Esophagus squamous epithelium (tissue), 5 donors: ENCODE data around the gene LRP5. TPM values are rescaled to one million over a fixed set of nuclear protein-coding genes. Genes with fewer than 3 reads are reported as not detected.

Experiments used
- DNase-seq: peaks from one replicate; lab custom pipeline; 2025; lab: John Stamatoyannopoulos, UW
- H3K27ac ChIP-seq, 4 donors: fragments of 200-600 bp; sonication (generic); one replicate each; pipeline ENCODE4 v1.5.1; 2016 to 2019; ENCODE audit warnings: mild to moderate bottlenecking in 1 of 4
- H3K27me3 ChIP-seq, 4 donors: fragments of 200-600 bp; sonication (generic); 1 replicate in 3 of 4; 2 replicates in 1 of 4; pipeline versions ENCODE4 v1.5.1 to v1.6.0; 2017 to 2021; ENCODE audit warnings: antibody characterized with exemption in 1 of 4
- H3K36me3 ChIP-seq, 3 donors: fragments of 200-600 bp; sonication (generic); one replicate each; pipeline ENCODE4 v1.5.1; 2016 to 2019
- H3K4me1 ChIP-seq, 3 donors: fragments of 200-600 bp; sonication (generic); one replicate each; pipeline ENCODE4 v1.5.1; 2017 to 2019
- H3K4me3 ChIP-seq, 4 donors: fragments of 200-600 bp; sonication (generic); 1 replicate in 3 of 4; 2 replicates in 1 of 4; pipeline ENCODE4 v1.5.1; 2016 to 2019; ENCODE audit warnings: mild to moderate bottlenecking in 2 of 4, moderate library complexity in 1 of 4
- H3K9me3 ChIP-seq, 3 donors: fragments of 200-600 bp; sonication (generic); one replicate each; pipeline ENCODE4 v1.5.1; 2016 to 2019
- CTCF ChIP-seq, 6 experiments: fragments of 450-650 bp in 4 of 6; fragments of 200-600 bp in 2 of 6; sonication (generic) in 2 of 6; IDR thresholded peaks; one replicate each; pipeline ENCODE4 v1.5.1; 2016 to 2019; ENCODE audit warnings: antibody characterized with exemption in 6 of 6, mild to moderate bottlenecking in 4 of 6, moderate library complexity in 4 of 6
- POLR2A ChIP-seq, 4 donors: fragments of 450-650 bp; IDR thresholded peaks; one replicate each; pipeline ENCODE4 v1.6.1; 2017; ENCODE audit warnings: antibody characterized with exemption in 4 of 4, mild to moderate bottlenecking in 4 of 4, moderate library complexity in 3 of 4
- WGBS, 2 donors: methylation state at CpG; one replicate each; pipeline ENCODE4 v1.1.5; 2018; 5-methylcytosine and 5-hydroxymethylcytosine counted together
- intact Hi-C: fragments of 100-400 bp; cut with DNase I; formaldehyde crosslinking; loops from one replicate; pipeline ENCODE4 v1.15.0; 2022
- total RNA-seq, 4 donors: library from RNA; depleted of rRNA; stranded (reverse); fragments of >200 nt; gene quantifications; one replicate each; pipeline ENCODE4 v1.1.0, GENCODE V29; 2016
- donor health status: DM: yes; HTN: yes; CAD: no.

Gene LRP5
- total RNA-seq, 4 donors from 2014 or later, result 13.7 to 24.0 (median 20.9) TPM

- Histone ChIP-seq H3K27me3 (no peaks in the 10 kb centered on the region), H3K4me3 (no peak overlapping the region), H3K27ac (no peak overlapping the region), H3K36me3 (no peaks in the 10 kb centered on the region), H3K4me1 (peaks cover 15 to 82% (median 61%) of the 10 kb centered on the region in 3 donors), H3K9me3 (no peaks in the 10 kb centered on the region)
- 44 to 65% methylated on average over 4 of the region's 4 CpGs for WGBS, 2 donors
- intact Hi-C loops, result no loop called here
- no peak for TF ChIP-seq POLR2A (IDR thresholded peaks at IDR 0.05)
- TF ChIP-seq CTCF (IDR thresholded peaks at IDR 0.05), result no peak
- no peak for DNase-seq
Observed at GRCh38 chr11:68333173-68333572, 20.8 kb downstream of the LRP5 start.

GRCh38 chr11:68334923-68335322, 22.5 kb downstream of the LRP5 start:
- intact Hi-C loops, result no loop called here
- no peaks in the 10 kb centered on the region for H3K9me3 ChIP-seq
- H3K36me3 ChIP-seq, result no peaks in the 10 kb centered on the region
- H3K27ac ChIP-seq, result no peak overlapping the region
- no peak overlapping the region for H3K4me3 ChIP-seq
- no peak for DNase-seq
- H3K27me3 ChIP-seq, result no peaks in the 10 kb centered on the region
- WGBS, 2 donors, result 86 to 87% methylated on average over 4 of the region's 4 CpGs
- TF ChIP-seq POLR2A (IDR thresholded peaks at IDR 0.05) (no peak), CTCF (IDR thresholded peaks at IDR 0.05) (no peak)
- peaks cover 20 to 83% (median 56%) of the 10 kb centered on the region in 3 donors for H3K4me1 ChIP-seq

GRCh38 chr11:68335683-68336082, 23.3 kb downstream of the LRP5 start:
- intact Hi-C loops, result no loop called here
- Histone ChIP-seq H3K9me3 (no peaks in the 10 kb centered on the region), H3K27ac (peak overlapping the region in 1 of 4 donors; percentile 88), H3K4me1 (peaks cover 20 to 83% (median 56%) of the 10 kb centered on the region in 3 donors), H3K27me3 (no peaks in the 10 kb centered on the region), H3K36me3 (no peaks in the 10 kb centered on the region), H3K4me3 (no peak overlapping the region)
- 62 to 74% methylated on average over 8 of the region's 8 CpGs for WGBS, 2 donors
- no peak for DNase-seq
- TF ChIP-seq CTCF (IDR thresholded peaks at IDR 0.05), result no peak
- TF ChIP-seq POLR2A (IDR thresholded peaks at IDR 0.05), result no peak

GRCh38 chr11:68336716-68337115, 24.3 kb downstream of the LRP5 start:
- DNase-seq, result no peak
- peaks cover 27 to 83% (median 58%) of the 10 kb centered on the region in 3 donors for H3K4me1 ChIP-seq
- 66 to 77% methylated on average over 9 of the region's 9 CpGs for WGBS, 2 donors
- peak overlapping the region; percentile 47 to 88 (median 73) for H3K27ac ChIP-seq
- TF ChIP-seq CTCF (IDR thresholded peaks at IDR 0.05) (no peak), POLR2A (IDR thresholded peaks at IDR 0.05) (no peak)
- H3K4me3 ChIP-seq, result no peak overlapping the region
- intact Hi-C loops, result no loop called here
- no peaks in the 10 kb centered on the region for H3K36me3 ChIP-seq
- no peaks in the 10 kb centered on the region for H3K27me3 ChIP-seq
- no peaks in the 10 kb centered on the region for H3K9me3 ChIP-seq

- H3K27me3 ChIP-seq, result no peaks in the 10 kb centered on the region
- peaks cover 32 to 83% (median 60%) of the 10 kb centered on the region in 3 donors for H3K4me1 ChIP-seq
- WGBS, 2 donors, result 47 to 50% methylated on average over 4 of the region's 4 CpGs
- peak overlapping the region; percentile 47 to 88 (median 73) for H3K27ac ChIP-seq
- no peaks in the 10 kb centered on the region for H3K9me3 ChIP-seq
- TF ChIP-seq POLR2A (IDR thresholded peaks at IDR 0.05), result no peak
- TF ChIP-seq CTCF (IDR thresholded peaks at IDR 0.05), result no peak
- intact Hi-C loops, result no loop called here
- DNase-seq, result no peak
- no peaks in the 10 kb centered on the region for H3K36me3 ChIP-seq
- no peak overlapping the region for H3K4me3 ChIP-seq
Observed at GRCh38 chr11:68337399-68337835, 25.0 kb downstream of the LRP5 start.
